GM23338 (cell line): ENCODE results near the gene ZCWPW2. TPM values are rescaled to one million over a fixed set of nuclear protein-coding genes. Genes with fewer than 3 reads are reported as not detected.

Source experiments
- ATAC-seq: fragments of 200-7000 bp; cut with Tn5 transposase; 3 replicates; pipeline ENCODE4 v1.9.1; 2020
- DNase-seq: peaks from one replicate; pipeline ENCODE4 v3.0.0-alpha.2; 2015; ENCODE audit warnings: low spot score
- H2AFZ ChIP-seq: fragments of 200-600 bp; sonication (generic); 2 replicates; pipeline ENCODE4 v1.8.0; 2016; ENCODE audit warnings: antibody characterized with exemption, mild to moderate bottlenecking, moderate library complexity
- H3F3A ChIP-seq: fragments of 200-600 bp; sonication (generic); replicated peaks from 2 replicates; pipeline ENCODE4 v1.8.0; 2017; ENCODE audit warnings: antibody characterized with exemption, mixed run types, low read depth
- H3K27ac ChIP-seq: fragments of 200-600 bp; sonication (generic); 2 replicates; pipeline ENCODE4 v1.6.1; 2016; ENCODE audit warnings: low read depth
- H3K27me3 ChIP-seq: fragments of 200-600 bp; sonication (generic); 2 replicates; pipeline ENCODE4 v1.8.0; 2016; ENCODE audit warnings: mild to moderate bottlenecking, mixed run types, moderate library complexity; ENCODE audit not compliant: insufficient read depth
- H3K36me3 ChIP-seq: fragments of 200-600 bp; sonication (generic); 2 replicates; pipeline ENCODE4 v1.8.0; 2016; ENCODE audit warnings: mild to moderate bottlenecking; ENCODE audit not compliant: insufficient read depth
- H3K4me1 ChIP-seq: fragments of 200-600 bp; sonication (generic); 2 replicates; pipeline ENCODE4 v1.8.0; 2016; ENCODE audit warnings: mild to moderate bottlenecking, moderate library complexity; ENCODE audit not compliant: insufficient read depth
- H3K4me2 ChIP-seq: fragments of 200-600 bp; sonication (generic); 2 replicates; pipeline ENCODE4 v1.7.1; 2017; ENCODE audit warnings: mixed run types
- H3K4me3 ChIP-seq: fragments of 200-600 bp; sonication (generic); 2 replicates; pipeline ENCODE4 v1.6.1; 2016; ENCODE audit warnings: mixed run types
- H3K79me2 ChIP-seq: fragments of 200-600 bp; sonication (generic); replicated peaks from 2 replicates; pipeline ENCODE4 v1.8.0; 2017; ENCODE audit warnings: mild to moderate bottlenecking; ENCODE audit not compliant: insufficient read depth
- H3K9me2 ChIP-seq: fragments of 200-600 bp; sonication (generic); 2 replicates; pipeline ENCODE4 v1.8.0; 2017; ENCODE audit not compliant: insufficient read depth
- H4K20me1 ChIP-seq: fragments of 200-600 bp; sonication (generic); replicated peaks from 2 replicates; pipeline ENCODE4 v1.8.0; 2017; ENCODE audit warnings: mild to moderate bottlenecking; ENCODE audit not compliant: insufficient read depth
- H3K27ac Mint-ChIP-seq: 2 replicates; pipeline ENCODE4 v1.8.0; 2020; ENCODE audit warnings: inconsistent platforms, mild to moderate bottlenecking, moderate library complexity, mixed read lengths
- H3K27me3 Mint-ChIP-seq: 3 replicates; pipeline ENCODE4 v1.8.0; 2022; ENCODE audit warnings: low read depth, mild to moderate bottlenecking, moderate library complexity, mixed read lengths, inconsistent platforms; ENCODE audit not compliant: insufficient read depth, poor library complexity
- H3K36me3 Mint-ChIP-seq: 3 replicates; pipeline ENCODE4 v1.8.0; 2021; ENCODE audit warnings: low read depth, mild to moderate bottlenecking, inconsistent platforms, moderate library complexity, mixed read lengths
- H3K4me1 Mint-ChIP-seq: 3 replicates; pipeline ENCODE4 v1.8.0; 2020; ENCODE audit warnings: mild to moderate bottlenecking, inconsistent platforms, mixed read lengths
- H3K4me3 Mint-ChIP-seq: 3 replicates; pipeline ENCODE4 v1.8.0; 2021; ENCODE audit warnings: moderate library complexity, mild to moderate bottlenecking, inconsistent platforms, mixed read lengths
- H3K9me3 Mint-ChIP-seq: 3 replicates; pipeline ENCODE4 v1.8.0; 2020; ENCODE audit warnings: moderate library complexity, mild to moderate bottlenecking, inconsistent platforms, mixed read lengths
- EZH2phosphoT487 ChIP-seq: fragments of 200-600 bp; sonication (generic); IDR thresholded peaks from one replicate; pipeline ENCODE4 v1.8.1; 2018; ENCODE audit warnings: antibody characterized with exemption; ENCODE audit not compliant: unreplicated experiment
- ZNF114 ChIP-seq: fragments of 250-450 bp; sonication (Bioruptor Pico); IDR thresholded peaks from 2 replicates; pipeline ENCODE4 v1.5.0; 2020; ENCODE audit warnings: mild to moderate bottlenecking, moderate library complexity
- polyA plus RNA-seq: library from polyadenylated mRNA; unstranded; fragments of >200 nt; fragmentation: Nextera tagmentation; extraction: Ambion mirVana; gene quantifications from 2 replicates; pipeline ENCODE4 v1.2.1, GENCODE V29; 2016
- total RNA-seq: library from RNA; depleted of rRNA; stranded (reverse); fragments of >200 nt; shearing (Covaris generic); gene quantifications from 2 replicates; pipeline ENCODE4 v1.2.3, GENCODE V29; 2014
- TF ChIP-seq, protein P1 (sequence below): fragments of 250-450 bp; sonication (Bioruptor Pico); IDR thresholded peaks from 2 replicates; pipeline ENCODE4 v1.5.0; 2020; ENCODE audit warnings: mild to moderate bottlenecking, moderate library complexity
- TF ChIP-seq, protein P2 (sequence below), 2 experiments: fragments of 200-600 bp in 1 of 2; sonication (generic) in 1 of 2; conservative IDR thresholded peaks; 2 replicates each; pipeline versions ENCODE4 v1.5.1 to v1.6.1; 2016 to 2017; ENCODE audit warnings: antibody characterized with exemption in 2 of 2, low read depth in 2 of 2, mild to moderate bottlenecking in 2 of 2, moderate library complexity in 1 of 2
- TF ChIP-seq, protein P3 (sequence below): IDR thresholded peaks from 2 replicates; pipeline ENCODE4 v1.6.1; 2016; ENCODE audit warnings: antibody characterized with exemption

The ZCWPW2 gene
- total and polyA plus RNA-seq, 2 experiments from 2014 or later: 0.55 TPM; not detected in 1

DNA sequence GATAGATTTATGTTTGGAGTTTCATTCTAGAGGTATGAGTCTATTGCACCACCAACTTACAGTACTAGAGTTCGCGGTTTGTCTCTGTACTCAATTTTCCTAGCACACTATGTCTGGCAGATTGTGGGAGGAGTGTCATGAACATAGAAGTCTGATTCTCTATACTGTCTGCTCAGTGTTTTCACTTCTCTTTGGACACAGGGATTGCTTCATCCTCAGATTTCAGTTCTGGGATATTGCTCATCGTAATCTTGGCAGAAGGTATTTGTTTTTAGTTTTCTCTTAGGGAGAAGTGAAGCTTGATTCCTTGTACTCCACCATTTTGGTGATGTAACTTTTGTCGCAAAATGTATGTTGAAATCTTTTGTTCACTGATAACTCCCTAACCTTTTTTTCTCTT is 27.9 kb downstream of the ZCWPW2 start (continued):
- TF ChIP-seq, protein P1, sequence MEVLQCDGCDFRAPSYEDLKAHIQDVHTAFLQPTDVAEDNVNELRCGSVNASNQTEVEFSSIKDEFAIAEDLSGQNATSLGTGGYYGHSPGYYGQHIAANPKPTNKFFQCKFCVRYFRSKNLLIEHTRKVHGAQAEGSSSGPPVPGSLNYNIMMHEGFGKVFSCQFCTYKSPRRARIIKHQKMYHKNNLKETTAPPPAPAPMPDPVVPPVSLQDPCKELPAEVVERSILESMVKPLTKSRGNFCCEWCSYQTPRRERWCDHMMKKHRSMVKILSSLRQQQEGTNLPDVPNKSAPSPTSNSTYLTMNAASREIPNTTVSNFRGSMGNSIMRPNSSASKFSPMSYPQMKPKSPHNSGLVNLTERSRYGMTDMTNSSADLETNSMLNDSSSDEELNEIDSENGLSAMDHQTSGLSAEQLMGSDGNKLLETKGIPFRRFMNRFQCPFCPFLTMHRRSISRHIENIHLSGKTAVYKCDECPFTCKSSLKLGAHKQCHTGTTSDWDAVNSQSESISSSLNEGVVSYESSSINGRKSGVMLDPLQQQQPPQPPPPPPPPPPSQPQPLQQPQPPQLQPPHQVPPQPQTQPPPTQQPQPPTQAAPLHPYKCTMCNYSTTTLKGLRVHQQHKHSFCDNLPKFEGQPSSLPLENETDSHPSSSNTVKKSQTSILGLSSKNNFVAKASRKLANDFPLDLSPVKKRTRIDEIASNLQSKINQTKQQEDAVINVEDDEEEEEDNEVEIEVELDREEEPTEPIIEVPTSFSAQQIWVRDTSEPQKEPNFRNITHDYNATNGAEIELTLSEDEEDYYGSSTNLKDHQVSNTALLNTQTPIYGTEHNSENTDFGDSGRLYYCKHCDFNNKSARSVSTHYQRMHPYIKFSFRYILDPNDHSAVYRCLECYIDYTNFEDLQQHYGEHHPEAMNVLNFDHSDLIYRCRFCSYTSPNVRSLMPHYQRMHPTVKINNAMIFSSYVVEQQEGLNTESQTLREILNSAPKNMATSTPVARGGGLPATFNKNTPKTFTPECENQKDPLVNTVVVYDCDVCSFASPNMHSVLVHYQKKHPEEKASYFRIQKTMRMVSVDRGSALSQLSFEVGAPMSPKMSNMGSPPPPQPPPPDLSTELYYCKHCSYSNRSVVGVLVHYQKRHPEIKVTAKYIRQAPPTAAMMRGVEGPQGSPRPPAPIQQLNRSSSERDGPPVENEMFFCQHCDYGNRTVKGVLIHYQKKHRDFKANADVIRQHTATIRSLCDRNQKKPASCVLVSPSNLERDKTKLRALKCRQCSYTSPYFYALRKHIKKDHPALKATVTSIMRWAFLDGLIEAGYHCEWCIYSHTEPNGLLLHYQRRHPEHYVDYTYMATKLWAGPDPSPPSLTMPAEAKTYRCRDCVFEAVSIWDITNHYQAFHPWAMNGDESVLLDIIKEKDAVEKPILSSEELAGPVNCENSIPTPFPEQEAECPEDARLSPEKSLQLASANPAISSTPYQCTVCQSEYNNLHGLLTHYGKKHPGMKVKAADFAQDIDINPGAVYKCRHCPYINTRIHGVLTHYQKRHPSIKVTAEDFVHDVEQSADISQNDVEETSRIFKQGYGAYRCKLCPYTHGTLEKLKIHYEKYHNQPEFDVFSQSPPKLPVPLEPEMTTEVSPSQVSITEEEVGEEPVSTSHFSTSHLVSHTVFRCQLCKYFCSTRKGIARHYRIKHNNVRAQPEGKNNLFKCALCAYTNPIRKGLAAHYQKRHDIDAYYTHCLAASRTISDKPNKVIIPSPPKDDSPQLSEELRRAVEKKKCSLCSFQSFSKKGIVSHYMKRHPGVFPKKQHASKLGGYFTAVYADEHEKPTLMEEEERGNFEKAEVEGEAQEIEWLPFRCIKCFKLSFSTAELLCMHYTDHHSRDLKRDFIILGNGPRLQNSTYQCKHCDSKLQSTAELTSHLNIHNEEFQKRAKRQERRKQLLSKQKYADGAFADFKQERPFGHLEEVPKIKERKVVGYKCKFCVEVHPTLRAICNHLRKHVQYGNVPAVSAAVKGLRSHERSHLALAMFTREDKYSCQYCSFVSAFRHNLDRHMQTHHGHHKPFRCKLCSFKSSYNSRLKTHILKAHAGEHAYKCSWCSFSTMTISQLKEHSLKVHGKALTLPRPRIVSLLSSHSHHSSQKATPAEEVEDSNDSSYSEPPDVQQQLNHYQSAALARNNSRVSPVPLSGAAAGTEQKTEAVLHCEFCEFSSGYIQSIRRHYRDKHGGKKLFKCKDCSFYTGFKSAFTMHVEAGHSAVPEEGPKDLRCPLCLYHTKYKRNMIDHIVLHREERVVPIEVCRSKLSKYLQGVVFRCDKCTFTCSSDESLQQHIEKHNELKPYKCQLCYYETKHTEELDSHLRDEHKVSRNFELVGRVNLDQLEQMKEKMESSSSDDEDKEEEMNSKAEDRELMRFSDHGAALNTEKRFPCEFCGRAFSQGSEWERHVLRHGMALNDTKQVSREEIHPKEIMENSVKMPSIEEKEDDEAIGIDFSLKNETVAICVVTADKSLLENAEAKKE: no peak
- TF ChIP-seq, protein P2, sequence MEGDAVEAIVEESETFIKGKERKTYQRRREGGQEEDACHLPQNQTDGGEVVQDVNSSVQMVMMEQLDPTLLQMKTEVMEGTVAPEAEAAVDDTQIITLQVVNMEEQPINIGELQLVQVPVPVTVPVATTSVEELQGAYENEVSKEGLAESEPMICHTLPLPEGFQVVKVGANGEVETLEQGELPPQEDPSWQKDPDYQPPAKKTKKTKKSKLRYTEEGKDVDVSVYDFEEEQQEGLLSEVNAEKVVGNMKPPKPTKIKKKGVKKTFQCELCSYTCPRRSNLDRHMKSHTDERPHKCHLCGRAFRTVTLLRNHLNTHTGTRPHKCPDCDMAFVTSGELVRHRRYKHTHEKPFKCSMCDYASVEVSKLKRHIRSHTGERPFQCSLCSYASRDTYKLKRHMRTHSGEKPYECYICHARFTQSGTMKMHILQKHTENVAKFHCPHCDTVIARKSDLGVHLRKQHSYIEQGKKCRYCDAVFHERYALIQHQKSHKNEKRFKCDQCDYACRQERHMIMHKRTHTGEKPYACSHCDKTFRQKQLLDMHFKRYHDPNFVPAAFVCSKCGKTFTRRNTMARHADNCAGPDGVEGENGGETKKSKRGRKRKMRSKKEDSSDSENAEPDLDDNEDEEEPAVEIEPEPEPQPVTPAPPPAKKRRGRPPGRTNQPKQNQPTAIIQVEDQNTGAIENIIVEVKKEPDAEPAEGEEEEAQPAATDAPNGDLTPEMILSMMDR (conservative IDR thresholded peaks at IDR 0.05; ENCODE audit: low read depth in 2 of 2): no peak
- no peak for TF ChIP-seq EZH2phosphoT487
- TF ChIP-seq, protein P3, sequence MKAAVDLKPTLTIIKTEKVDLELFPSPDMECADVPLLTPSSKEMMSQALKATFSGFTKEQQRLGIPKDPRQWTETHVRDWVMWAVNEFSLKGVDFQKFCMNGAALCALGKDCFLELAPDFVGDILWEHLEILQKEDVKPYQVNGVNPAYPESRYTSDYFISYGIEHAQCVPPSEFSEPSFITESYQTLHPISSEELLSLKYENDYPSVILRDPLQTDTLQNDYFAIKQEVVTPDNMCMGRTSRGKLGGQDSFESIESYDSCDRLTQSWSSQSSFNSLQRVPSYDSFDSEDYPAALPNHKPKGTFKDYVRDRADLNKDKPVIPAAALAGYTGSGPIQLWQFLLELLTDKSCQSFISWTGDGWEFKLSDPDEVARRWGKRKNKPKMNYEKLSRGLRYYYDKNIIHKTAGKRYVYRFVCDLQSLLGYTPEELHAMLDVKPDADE: no peak

DNA sequence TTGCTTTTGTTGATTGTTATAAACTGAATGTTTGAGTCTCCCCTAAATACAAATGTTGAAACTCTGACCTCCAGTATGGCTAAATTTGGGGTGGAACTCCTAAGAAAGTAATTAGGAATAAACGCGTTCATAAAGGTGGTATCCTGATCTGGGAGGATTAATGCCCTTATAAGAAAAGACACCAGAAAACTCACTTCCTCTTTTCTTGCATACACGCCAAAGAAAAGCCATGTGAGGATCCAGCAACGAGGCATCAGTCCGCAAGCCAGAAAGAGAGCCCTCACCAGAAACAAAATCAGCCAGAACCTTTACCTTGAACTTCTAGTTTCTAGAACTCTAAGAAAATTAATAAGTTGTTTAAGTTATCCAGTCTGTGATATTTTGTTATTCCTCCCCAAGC is 37.5 kb downstream of the ZCWPW2 start:
- Histone ChIP-seq H4K20me1 (no peaks in the 10 kb centered on the region), H3K79me2 (no peaks in the 10 kb centered on the region), H3K4me2 (no peak overlapping the region), H3K27ac (no peak overlapping the region), H3K27me3 (no peaks in the 10 kb centered on the region), H2AFZ (no peak overlapping the region), H3K4me1 (no peaks in the 10 kb centered on the region), H3K4me3 (no peak overlapping the region), H3K9me2 (no peaks in the 10 kb centered on the region), H3K36me3 (no peaks in the 10 kb centered on the region), H3F3A (no peaks in the 10 kb centered on the region)
- H3K27me3 Mint-ChIP-seq: no peaks in the 10 kb centered on the region
- no peak overlapping the region for H3K4me3 Mint-ChIP-seq
- DNase-seq (no peak), ATAC-seq (no peak)
- H3K4me1 Mint-ChIP-seq: no peaks in the 10 kb centered on the region
- H3K27ac Mint-ChIP-seq: no peak overlapping the region
- H3K36me3 Mint-ChIP-seq: no peaks in the 10 kb centered on the region
- H3K9me3 Mint-ChIP-seq: no peaks in the 10 kb centered on the region
- TF ChIP-seq ZNF114 (CRISPR knock-in tag): no peak
- TF ChIP-seq, protein P2 (conservative IDR thresholded peaks at IDR 0.05; ENCODE audit: low read depth in 2 of 2): no peak
